Measurements from ENCODE around the gene PRUNE1. TPM values are rescaled to one million over a fixed set of nuclear protein-coding genes. Genes with fewer than 3 reads are reported as not detected.

Gene PRUNE1
- polyA plus RNA-seq, 12 donors, result 22.1 to 31.7 (median 27.7) TPM; not detected in 1

- DNase-seq, result no peak
These were observed 40.4 kb downstream of the PRUNE1 start for GRCh38 chr1:151048645-151049032.

DNA sequence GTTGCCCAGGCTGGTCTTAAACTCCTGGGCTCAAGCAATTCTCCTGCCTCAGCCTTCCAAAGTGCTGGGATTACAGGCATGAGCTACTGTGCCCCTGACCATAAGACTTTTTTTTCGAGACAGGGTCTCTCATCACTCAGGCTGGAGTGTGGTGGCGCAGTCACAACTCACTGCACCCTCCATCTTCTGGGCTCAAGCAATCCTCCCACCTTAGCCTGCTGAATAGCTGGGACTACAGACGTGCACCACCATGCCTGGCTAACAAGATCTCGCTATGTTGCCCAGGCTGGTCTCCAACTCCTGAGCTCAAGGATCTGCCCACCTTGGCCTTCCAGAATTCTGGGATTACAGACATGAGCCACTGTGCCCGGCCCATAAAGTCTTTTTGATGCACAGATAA, 41.2 kb downstream of the PRUNE1 start:
- DNase-seq, result no peak

DNA sequence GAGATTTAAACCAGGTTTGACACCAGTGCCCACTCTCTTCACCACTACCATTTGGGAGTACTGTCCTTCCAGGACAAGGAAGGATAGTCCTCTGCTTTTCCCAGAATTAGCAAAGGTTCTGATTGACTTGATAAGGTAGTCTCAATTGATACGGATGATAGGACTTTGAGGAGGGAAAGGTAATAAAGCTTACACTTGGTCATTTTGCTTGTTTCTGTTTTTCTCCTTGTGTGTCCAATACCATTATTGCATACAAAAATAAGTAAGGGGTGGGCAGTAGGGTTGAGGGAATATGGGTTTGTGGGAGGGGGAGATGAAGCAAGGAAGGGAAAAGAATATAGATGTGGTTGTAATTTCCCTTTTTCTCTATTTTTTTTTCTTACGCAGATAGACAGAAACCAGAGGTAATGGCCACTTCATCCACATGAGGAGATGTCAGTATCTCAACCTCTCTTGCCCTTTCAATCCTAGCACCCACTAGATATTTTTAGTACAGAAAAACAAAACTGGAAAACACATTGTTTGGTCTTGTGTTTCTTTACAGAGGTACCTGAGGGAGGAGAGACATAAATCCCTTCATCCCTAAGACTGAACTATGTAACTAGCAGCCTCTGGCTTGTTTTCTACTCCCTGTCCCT, 41.9 kb downstream of the PRUNE1 start:
- no peak for DNase-seq

- no peak for DNase-seq
These were observed 43.2 kb downstream of the PRUNE1 start for GRCh38 chr1:151051356-151052009.

- DNase-seq, result no peak
These were observed 46.8 kb downstream of the PRUNE1 start for GRCh38 chr1:151054971-151055547.

DNA sequence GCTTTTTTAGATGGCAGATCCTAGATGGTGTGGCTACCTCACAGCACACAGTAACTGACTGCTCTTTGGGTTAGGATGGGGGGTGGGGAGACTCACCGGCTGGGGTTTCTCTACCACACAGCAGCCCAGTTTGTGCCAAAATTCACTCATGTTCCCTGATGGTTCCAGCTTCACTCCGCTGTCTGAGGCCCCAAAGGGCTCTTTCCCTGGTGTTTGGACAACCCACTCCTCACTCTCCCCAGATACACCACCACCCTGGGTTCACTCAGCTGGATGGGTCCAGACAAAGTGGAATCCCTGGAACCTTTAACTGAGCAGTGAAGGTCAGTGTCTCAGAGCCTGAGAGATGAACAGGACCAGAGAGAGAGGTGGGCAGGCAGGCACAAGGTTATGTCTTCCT, 47.3 kb downstream of the PRUNE1 start:
- no peak for DNase-seq

DNA sequence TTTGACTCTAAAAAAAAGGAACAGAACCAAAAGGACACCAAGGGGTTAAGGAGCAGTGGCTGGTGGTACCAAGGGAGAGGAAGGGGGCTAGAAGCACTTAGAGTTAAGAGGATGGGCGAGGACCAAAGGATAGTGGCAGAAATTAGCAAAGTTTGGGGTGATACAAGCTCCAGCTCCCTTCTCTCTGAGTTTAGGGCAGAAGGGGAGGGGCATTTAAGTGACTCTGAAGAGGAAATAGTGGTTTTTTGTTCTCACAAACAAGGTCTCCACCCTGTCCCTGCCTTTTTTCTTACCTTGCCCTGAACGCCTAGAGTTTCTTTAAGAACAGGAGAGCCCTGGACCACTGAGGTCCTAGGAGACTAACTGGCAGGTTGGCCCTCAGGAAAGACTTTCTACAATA, 47.9 kb downstream of the PRUNE1 start:
- no peak for DNase-seq

DNA sequence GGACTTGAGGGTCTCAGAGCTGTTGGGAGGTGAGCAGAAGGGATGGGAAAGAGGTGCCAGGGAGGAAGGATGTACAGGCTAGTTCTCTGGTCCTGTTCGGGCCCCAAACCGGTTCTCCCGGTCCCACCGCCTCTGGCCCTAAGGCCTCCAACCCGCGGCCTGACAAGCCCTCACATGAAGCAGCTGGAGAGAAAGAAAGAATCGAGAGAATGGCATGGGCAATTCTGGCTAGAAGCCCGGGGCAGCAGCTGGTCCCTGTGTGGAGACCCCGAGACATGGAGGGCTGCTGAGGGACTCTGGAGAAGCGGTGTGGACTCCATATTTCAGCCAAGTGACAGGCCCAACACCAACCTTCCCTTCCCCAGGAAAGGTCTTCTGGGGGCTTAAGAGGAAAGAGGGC, 50.4 kb downstream of the PRUNE1 start:
- DNase-seq, result peak; percentile 45

- peak; percentile 89 for DNase-seq
These were observed 51.1 kb downstream of the PRUNE1 start, which contains the start of gene CDC42SE1 for GRCh38 chr1:151059109-151060006. Gene CDC42SE1, minus strand, starts transcription at chr1:151059622. Its CDS starts 3,892 bp downstream, at chr1:151055730.

DNA sequence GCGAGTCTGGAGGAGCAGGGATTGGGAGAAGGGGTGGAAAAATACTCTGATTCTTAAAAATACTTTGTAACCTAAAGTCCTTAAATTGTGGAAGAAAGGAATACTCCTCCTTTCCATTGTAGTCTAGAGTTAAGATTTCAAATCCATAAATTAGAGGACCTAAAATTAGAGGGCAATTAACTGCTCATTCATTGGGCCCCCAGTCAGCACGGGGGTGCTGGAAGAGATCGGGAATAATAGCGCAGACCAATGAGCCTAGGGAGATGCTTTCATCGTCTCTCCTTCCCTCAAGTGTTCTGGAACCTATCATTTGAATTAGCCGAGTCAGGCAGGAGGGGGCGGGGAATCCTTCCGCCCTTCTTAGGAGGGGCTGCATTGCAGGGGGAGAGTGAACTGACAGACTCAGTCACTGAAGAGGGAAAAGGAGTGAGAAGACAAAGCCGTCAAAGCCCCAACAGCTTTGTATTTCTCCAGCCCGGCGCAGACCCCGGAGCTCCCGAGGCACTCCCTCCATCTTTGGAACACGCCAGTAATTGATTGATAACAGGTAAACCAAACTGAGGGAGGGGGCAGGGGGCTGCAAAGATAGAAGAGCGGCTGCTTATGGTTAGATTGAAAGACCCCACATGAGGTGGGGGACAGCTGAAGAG, 51.9 kb downstream of the PRUNE1 start, which contains the start of gene MLLT11:
Gene MLLT11 (plus strand): TSS at position 391 of the 650 bp plus-strand sequence. CDS start 6,828 bp downstream, outside the sequence.
- peak; percentile 85 for DNase-seq

DNA sequence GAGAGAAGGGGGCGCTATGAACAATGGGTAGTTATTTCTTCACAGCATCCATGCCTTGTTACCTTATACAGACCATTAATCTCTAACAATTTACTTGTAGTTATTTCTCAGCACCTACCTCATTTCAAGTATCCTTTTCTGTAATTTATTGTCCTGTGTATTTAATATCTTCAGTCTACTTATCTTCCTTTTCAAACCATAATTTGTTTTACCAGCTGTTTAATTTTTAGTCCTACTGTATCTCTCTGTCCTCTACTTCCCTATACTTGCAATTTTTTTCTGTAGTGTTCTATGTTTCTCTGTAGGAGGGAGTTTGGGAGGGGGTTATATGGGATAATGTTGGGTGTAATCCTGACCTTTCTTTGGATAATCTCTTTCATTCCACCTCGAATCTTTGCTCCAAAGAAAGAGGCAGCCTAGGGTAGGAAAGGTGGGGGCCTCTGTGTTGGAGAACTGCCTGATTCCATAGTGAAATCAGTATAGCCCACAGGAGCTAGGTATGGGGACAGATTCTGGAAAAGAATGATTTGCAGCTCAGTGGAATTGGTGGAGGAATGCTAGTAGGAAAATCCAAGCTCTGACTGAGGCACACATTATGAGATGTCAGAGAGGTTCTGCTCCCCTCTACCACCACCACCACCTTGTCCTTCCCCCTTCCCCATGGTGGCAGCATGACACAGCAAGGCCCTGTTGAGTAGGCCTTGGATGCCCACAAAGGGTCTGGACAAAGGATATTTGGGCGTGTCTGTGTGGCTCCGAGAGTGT, 52.6 kb downstream of the PRUNE1 start:
- no peak for DNase-seq

DNA sequence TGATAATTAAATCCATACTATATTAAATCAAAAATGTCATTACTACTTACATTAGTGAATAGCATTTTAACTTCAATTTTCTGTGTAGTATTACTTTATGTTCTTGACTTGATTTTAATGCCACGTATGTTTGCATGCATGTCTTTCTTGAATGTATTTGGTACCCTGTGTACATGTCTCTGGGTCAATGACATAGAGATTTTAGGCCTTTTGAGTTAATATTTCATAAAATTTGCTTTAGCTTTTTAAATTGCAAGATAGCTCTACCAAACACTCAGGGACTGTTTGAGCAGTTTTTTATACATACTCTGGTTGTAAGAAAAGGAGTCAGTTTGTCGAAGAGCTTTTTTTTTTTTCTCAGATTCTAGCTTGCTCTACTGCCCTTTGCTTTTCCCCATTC, 53.5 kb downstream of the PRUNE1 start:
- no peak for DNase-seq

DNA sequence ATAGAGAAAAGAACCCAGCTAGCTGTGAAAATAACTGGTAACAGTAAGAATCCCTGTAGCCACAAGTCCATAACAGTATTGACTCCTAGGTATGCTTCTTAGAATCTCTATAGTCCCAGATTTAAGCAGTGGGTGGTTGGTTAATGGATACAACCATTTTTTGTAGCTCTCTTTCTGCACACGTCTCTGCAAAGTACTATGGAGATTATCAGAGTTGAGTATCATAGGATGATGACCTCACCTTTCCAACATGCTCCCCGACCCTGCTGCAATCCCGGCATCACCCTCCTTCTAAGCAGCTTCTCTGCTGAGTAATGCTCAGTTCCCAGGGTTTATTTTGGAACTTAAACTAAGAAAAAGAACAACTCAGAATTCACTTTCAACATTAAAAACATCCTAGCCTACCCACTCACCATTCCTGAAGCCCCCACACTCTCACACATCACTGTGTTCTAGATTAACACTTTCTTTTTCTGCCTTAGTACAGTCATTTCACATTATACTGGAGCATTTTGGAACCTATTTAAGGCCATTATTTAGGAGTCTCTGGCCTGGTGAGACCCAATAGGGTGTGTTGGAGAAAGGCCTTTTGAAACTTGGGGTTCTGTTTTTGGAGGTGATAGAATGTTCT, 54.6 kb downstream of the PRUNE1 start:
- DNase-seq, result no peak

DNA sequence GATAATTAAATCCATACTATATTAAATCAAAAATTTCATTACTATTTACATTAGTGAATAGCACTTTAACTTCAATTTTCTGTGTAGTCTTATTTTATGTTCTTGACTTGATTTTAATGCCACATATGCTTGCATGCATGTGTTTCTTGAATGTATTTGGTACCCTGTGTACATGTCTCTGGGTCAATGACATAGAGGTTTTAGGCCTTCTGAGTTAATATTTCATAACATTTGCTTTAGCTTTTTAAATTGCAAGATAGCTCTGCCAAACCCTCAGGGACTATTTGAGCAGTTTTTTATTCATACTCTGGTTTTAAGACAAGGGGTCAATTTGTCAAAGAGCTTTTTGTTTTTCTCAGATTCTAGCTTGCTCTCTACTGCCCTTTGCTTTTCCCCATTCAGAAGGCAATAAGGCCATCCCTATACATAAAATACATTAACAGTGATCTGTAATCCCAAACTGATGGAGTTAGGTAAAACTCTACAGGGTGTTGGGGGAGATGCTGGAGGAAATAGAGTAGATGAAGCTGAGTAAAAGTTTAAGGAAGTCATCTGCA, 56.9 kb downstream of the PRUNE1 start:
- DNase-seq, result no peak

DNA sequence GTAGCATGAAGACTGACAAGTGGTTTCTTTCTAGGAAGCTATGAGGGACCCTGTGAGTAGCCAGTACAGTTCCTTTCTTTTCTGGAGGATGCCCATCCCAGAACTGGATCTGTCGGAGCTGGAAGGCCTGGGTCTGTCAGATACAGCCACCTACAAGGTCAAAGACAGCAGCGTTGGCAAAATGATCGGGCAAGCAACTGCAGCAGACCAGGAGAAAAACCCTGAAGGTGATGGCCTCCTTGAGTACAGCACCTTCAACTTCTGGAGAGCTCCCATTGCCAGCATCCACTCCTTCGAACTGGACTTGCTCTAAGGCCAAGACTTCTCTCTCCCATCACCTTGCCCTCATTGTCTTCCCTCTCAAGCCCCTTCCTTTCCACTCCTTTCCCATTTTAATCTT, 58.9 kb downstream of the PRUNE1 start:
- DNase-seq, result no peak

GRCh38 chr1:151069103-151069486, 60.8 kb downstream of the PRUNE1 start:
- DNase-seq, result no peak

DNA sequence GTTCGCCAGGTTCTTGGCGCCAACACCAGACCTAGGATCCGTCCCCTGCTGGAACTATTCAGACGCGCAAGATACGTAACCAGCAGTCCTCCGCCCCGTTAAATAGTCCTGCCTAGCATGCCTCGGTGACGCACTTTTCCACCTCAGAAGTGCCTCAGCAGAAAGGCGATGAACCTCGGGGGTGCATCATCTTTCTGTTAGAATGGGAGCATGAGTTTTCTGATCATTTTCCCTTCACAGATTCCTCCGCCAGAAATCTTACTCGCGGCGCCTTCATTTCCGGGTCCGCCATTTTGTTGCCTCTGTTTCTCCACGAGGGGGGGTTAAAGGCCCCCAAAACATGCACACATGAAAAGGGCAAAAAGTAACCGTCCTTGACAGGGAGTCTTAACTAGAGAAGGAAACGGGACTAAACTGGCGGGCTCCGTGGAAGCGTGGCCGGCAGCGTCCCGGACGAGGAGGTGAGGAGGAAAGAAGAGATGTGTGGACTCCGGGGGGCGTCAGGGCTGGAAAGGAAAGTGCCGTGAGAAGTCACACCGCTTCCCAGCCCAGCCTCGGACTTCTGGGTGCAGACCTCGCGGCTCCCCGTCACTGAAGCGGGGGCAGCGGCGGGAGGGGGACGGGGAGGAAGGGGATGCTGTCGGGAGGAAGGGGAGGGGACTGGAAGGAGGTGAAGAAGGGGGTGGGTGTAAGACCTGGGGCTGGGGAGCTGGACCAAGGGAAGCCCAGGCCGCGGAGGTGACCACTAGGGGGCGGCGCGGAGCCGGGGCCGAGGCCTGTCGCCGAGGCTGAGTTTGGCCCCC, 62.4 kb downstream of the PRUNE1 start, which contains the start of gene GABPB2:
Gene GABPB2 (plus strand): TSS at position 288 of the 803 bp plus-strand sequence. CDS start 17,429 bp downstream, outside the sequence.
- peak; percentile 98 for DNase-seq

- no peak for DNase-seq
These were observed 64.0 kb downstream of the PRUNE1 start for GRCh38 chr1:151072224-151072623.

All from muscle of arm (tissue), 12 donors.